GM19467 (cell line): Measurements from ENCODE around the gene BEGAIN.

Experiments
- ATAC-seq: cut with Tn5 transposase; IDR thresholded peaks from one replicate; pipeline ENCODE4 v1.9.1; 2021; ENCODE audit warnings: mild to moderate bottlenecking, moderate library complexity; ENCODE audit not compliant: unreplicated experiment

Gene BEGAIN

GRCh38 chr14:100570726-100571454, 16.3 kb downstream of the BEGAIN start:
- no peak for ATAC-seq

- no peak for ATAC-seq
Measured at GRCh38 chr14:100569734-100570286, 17.4 kb downstream of the BEGAIN start.

GRCh38 chr14:100568998-100569733, 18.1 kb downstream of the BEGAIN start:
- no peak for ATAC-seq

- no peak for ATAC-seq
Measured at GRCh38 chr14:100568164-100568997, 18.8 kb downstream of the BEGAIN start.

- ATAC-seq: no peak
Measured at GRCh38 chr14:100567877-100568163, 19.4 kb downstream of the BEGAIN start.

- no peak for ATAC-seq
Measured at GRCh38 chr14:100567009-100567876, 20.0 kb downstream of the BEGAIN start.

GRCh38 chr14:100566586-100566985, 20.6 kb downstream of the BEGAIN start:
- no peak for ATAC-seq

- ATAC-seq: no peak
Measured at GRCh38 chr14:100566119-100566518, 21.1 kb downstream of the BEGAIN start.

- no peak for ATAC-seq
Measured at GRCh38 chr14:100565650-100566049, 21.6 kb downstream of the BEGAIN start.

- no peak for ATAC-seq
Measured at GRCh38 chr14:100564512-100564911, 22.7 kb downstream of the BEGAIN start.

GRCh38 chr14:100562751-100563150, 24.5 kb downstream of the BEGAIN start:
- no peak for ATAC-seq

GRCh38 chr14:100561005-100561404, 26.2 kb downstream of the BEGAIN start:
- no peak for ATAC-seq

GRCh38 chr14:100560471-100560870, 26.7 kb downstream of the BEGAIN start:
- ATAC-seq: no peak

- no peak for ATAC-seq
Measured at GRCh38 chr14:100559455-100559854, 27.8 kb downstream of the BEGAIN start.

GRCh38 chr14:100558966-100559365, 28.3 kb downstream of the BEGAIN start:
- no peak for ATAC-seq

GRCh38 chr14:100558226-100558625, 29.0 kb downstream of the BEGAIN start:
- ATAC-seq: no peak

- no peak for ATAC-seq
Measured at GRCh38 chr14:100557658-100558057, 29.6 kb downstream of the BEGAIN start.

- ATAC-seq: no peak
Measured at GRCh38 chr14:100556936-100557505, 30.2 kb downstream of the BEGAIN start.

- ATAC-seq: no peak
Measured at GRCh38 chr14:100556140-100556475, 31.1 kb downstream of the BEGAIN start.

GRCh38 chr14:100555436-100556139, 31.6 kb downstream of the BEGAIN start:
- ATAC-seq: no peak
